Inferior parietal cortex (tissue), 1 donor: Measurements from ENCODE around the gene GTPBP3.
A peak's percentile ranks its signal among the peaks of the same experiment; 100 is the strongest.
"Not testable (repeated sequence)": the region's sequence is repeated elsewhere in the genome, so short reads cannot be mapped to it uniquely, and the experiment has no call there.

ENCODE experiments used
- DNase-seq: peaks from one replicate; pipeline ENCODE4 v3.0.0-alpha.2; 2016; ENCODE audit errors: extremely low spot score

Gene GTPBP3

GRCh38 chr19:17341386-17341785 lies 4.0 kb downstream of the GTPBP3 start:
- no peak for DNase-seq

GRCh38 chr19:17341845-17342244 lies 4.5 kb downstream of the GTPBP3 start:
- DNase-seq: no peak

GRCh38 chr19:17346109-17346671 lies 8.8 kb downstream of the GTPBP3 start:
- peak; percentile 69 for DNase-seq

- DNase-seq: no peak
Observed at GRCh38 chr19:17347361-17347760, 10.0 kb downstream of the GTPBP3 start.

- DNase-seq: no peak
Observed at GRCh38 chr19:17347877-17348276, 10.5 kb downstream of the GTPBP3 start.

GRCh38 chr19:17348700-17349099 lies 11.3 kb downstream of the GTPBP3 start:
- no peak for DNase-seq

GRCh38 chr19:17351815-17352435 lies 14.6 kb downstream of the GTPBP3 start:
- DNase-seq: no peak

GRCh38 chr19:17352608-17353280 lies 15.4 kb downstream of the GTPBP3 start:
- DNase-seq: no peak

GRCh38 chr19:17353386-17353785 lies 16.0 kb downstream of the GTPBP3 start:
- no peak for DNase-seq

- DNase-seq: no peak
Observed at GRCh38 chr19:17357078-17357666, 19.8 kb downstream of the GTPBP3 start.

- DNase-seq: no peak
Observed at GRCh38 chr19:17357724-17358123, 20.4 kb downstream of the GTPBP3 start.

GRCh38 chr19:17358395-17358794 lies 21.0 kb downstream of the GTPBP3 start:
- DNase-seq: no peak

- no peak for DNase-seq
Observed at GRCh38 chr19:17359905-17360800, 22.8 kb downstream of the GTPBP3 start.

- not testable (repeated sequence) for DNase-seq
Observed at GRCh38 chr19:17363852-17364605, 26.7 kb downstream of the GTPBP3 start.

GRCh38 chr19:17365361-17365760 lies 28.0 kb downstream of the GTPBP3 start:
- DNase-seq: no peak

- peak; percentile 72 for DNase-seq
Observed at GRCh38 chr19:17370026-17370587, 32.8 kb downstream of the GTPBP3 start.

GRCh38 chr19:17376935-17377600 lies 39.7 kb downstream of the GTPBP3 start, which contains the start of gene PLVAP:
PLVAP (minus strand) TSS chr19:17377342; CDS start chr19:17377288, 54 bp downstream.
- no peak for DNase-seq

- DNase-seq: no peak
Observed at GRCh38 chr19:17378271-17378670, 40.9 kb downstream of the GTPBP3 start.

GRCh38 chr19:17379221-17379631 lies 41.9 kb downstream of the GTPBP3 start:
- no peak for DNase-seq
